H1 (cell line): ENCODE measurements around the gene UBE2M. TPM values are rescaled to one million over a fixed set of nuclear protein-coding genes. Genes with fewer than 3 reads are reported as not detected.
A peak's percentile ranks its signal among the peaks of the same experiment; 100 is the strongest.

Experiments
- CTCF ChIA-PET: fragments of 300-600 bp; sonication (Branson Sonifier 250); formaldehyde crosslinking; loops from one replicate; lab custom pipeline; 2021; ENCODE audit not compliant: partially characterized antibody; lab: Charles Lee
- POLR2A ChIA-PET: fragments of 300-600 bp; sonication (Branson Sonifier 250); formaldehyde crosslinking; loops from one replicate; lab custom pipeline; 2021; ENCODE audit warnings: inconsistent platforms; ENCODE audit not compliant: partially characterized antibody; lab: Charles Lee
- DNase-seq, 2 experiments: peaks; one replicate each; pipeline versions ENCODE4 v3.0.0 to v3.0.0-alpha.2; 2010 to 2022; ENCODE audit warnings: low spot score in 2 of 2, low read depth in 1 of 2, mixed read lengths in 1 of 2
- FAIRE-seq: peaks from 2 replicates; lab custom pipeline; 2011; peaks lifted over from hg19 to GRCh38; lab: Jason Lieb, UNC
- H2AFZ ChIP-seq: 2 replicates; pipeline ENCODE4 v1.8.1; 2012; ENCODE audit warnings: low read length, inconsistent platforms
- H2AK5ac ChIP-seq: 2 replicates; pipeline ENCODE4 v1.6.1; 2013; ENCODE audit warnings: low read depth, low read length
- H2BK120ac ChIP-seq: replicated peaks from 2 replicates; pipeline ENCODE3; 2013; ENCODE audit warnings: low read depth, low read length, inconsistent platforms
- H2BK12ac ChIP-seq: 2 replicates; pipeline ENCODE4 v1.6.1; 2013; ENCODE audit warnings: low read depth, low read length
- H2BK15ac ChIP-seq: 2 replicates; pipeline ENCODE4 v1.6.1; 2013; ENCODE audit warnings: low read length
- H2BK20ac ChIP-seq: 2 replicates; pipeline ENCODE4 v1.6.1; 2013; ENCODE audit warnings: low read length
- H2BK5ac ChIP-seq: 2 replicates; pipeline ENCODE4 v1.6.1; 2013; ENCODE audit warnings: low read depth, low read length
- H3K14ac ChIP-seq: 2 replicates; pipeline ENCODE4 v1.6.1; 2013; ENCODE audit warnings: inconsistent platforms; ENCODE audit not compliant: insufficient read length
- H3K18ac ChIP-seq: 2 replicates; pipeline ENCODE4 v1.6.1; 2013; ENCODE audit warnings: low read length; ENCODE audit errors: extremely low read depth
- H3K23ac ChIP-seq: 2 replicates; pipeline ENCODE4 v1.6.1; 2013; ENCODE audit warnings: inconsistent platforms; ENCODE audit not compliant: insufficient read length
- H3K23me2 ChIP-seq: 2 replicates; pipeline ENCODE4 v1.6.1; 2013; ENCODE audit warnings: low read depth, low read length
- H3K27ac ChIP-seq: 2 replicates; pipeline ENCODE4 v1.6.1; 2011; ENCODE audit warnings: low read depth, low read length, inconsistent platforms
- H3K27me3 ChIP-seq, 4 experiments: replicated peaks in 1 of 4; 1 replicate in 1 of 4; 2 replicates in 3 of 4; pipeline versions ENCODE4 v1.6.1 to v1.8.1; 2011 to 2013; ENCODE audit warnings: low read length in 3 of 4, mild to moderate bottlenecking in 3 of 4, inconsistent platforms in 2 of 4, mixed read lengths in 2 of 4, moderate library complexity in 1 of 4; ENCODE audit not compliant: control insufficient read depth in 3 of 4, insufficient read depth in 3 of 4; ENCODE audit errors: extremely low read depth in 1 of 4
- H3K36me3 ChIP-seq, 4 experiments: 2 replicates each; pipeline versions ENCODE4 v1.6.1 to v1.8.1; 2011 to 2013; ENCODE audit warnings: mild to moderate bottlenecking in 4 of 4, low read length in 3 of 4, moderate library complexity in 2 of 4, control low read depth in 1 of 4, inconsistent platforms in 1 of 4; ENCODE audit not compliant: insufficient read depth in 4 of 4, control insufficient read depth in 2 of 4
- H3K4ac ChIP-seq: replicated peaks from 2 replicates; pipeline ENCODE3; 2013; ENCODE audit warnings: low read length, low read depth, mixed read lengths, inconsistent platforms; ENCODE audit not compliant: insufficient read length
- H3K4me1 ChIP-seq, 4 experiments: replicated peaks in 1 of 4; 1 replicate in 1 of 4; 2 replicates in 3 of 4; pipeline versions ENCODE4 v1.6.1 to v1.8.1; 2011 to 2013; ENCODE audit warnings: low read length in 3 of 4, inconsistent platforms in 2 of 4, mixed read lengths in 1 of 4; ENCODE audit not compliant: insufficient read depth in 4 of 4, control insufficient read depth in 3 of 4
- H3K4me2 ChIP-seq, 2 experiments: 2 replicates each; pipeline versions ENCODE4 v1.6.1 to v1.8.1; 2011 to 2013; ENCODE audit warnings: low read depth in 2 of 2, low read length in 2 of 2, control low read depth in 1 of 2, inconsistent platforms in 1 of 2, mild to moderate bottlenecking in 1 of 2; ENCODE audit not compliant: insufficient read depth in 1 of 2
- H3K4me3 ChIP-seq, 4 experiments: fragments of 200-600, 300-600 bp in 1 of 4; sonication (generic), shearing (Covaris generic), sonication (Bioruptor Twin) in 1 of 4; 2 replicates each; pipeline versions ENCODE4 v1.5.1 to v1.8.1; 2011 to 2016; ENCODE audit warnings: low read length in 4 of 4, low read depth in 3 of 4, control low read depth in 2 of 4, inconsistent platforms in 2 of 4, mild to moderate bottlenecking in 2 of 4, mixed read lengths in 1 of 4, moderate library complexity in 1 of 4; ENCODE audit not compliant: insufficient read depth in 2 of 4; ENCODE audit errors: extremely low read depth in 1 of 4
- H3K56ac ChIP-seq: replicated peaks from 2 replicates; pipeline ENCODE3; 2013; ENCODE audit warnings: low read depth, mild to moderate bottlenecking, mixed read lengths, low read length, inconsistent platforms; ENCODE audit not compliant: insufficient read length
- H3K79me1 ChIP-seq: 2 replicates; pipeline ENCODE4 v1.6.1; 2013; ENCODE audit warnings: low read depth, low read length, control low read depth
- H3K79me2 ChIP-seq, 2 experiments: 2 replicates each; pipeline versions ENCODE4 v1.6.1 to v1.8.1; 2012 to 2013; ENCODE audit warnings: low read length in 2 of 2, mild to moderate bottlenecking in 2 of 2, inconsistent platforms in 1 of 2; ENCODE audit not compliant: insufficient read depth in 2 of 2, control insufficient read depth in 1 of 2
- H3K9ac ChIP-seq, 4 experiments: replicated peaks in 1 of 4; 1 replicate in 1 of 4; 2 replicates in 3 of 4; pipeline versions ENCODE4 v1.6.1 to v1.8.1; 2011 to 2013; ENCODE audit warnings: low read depth in 3 of 4, low read length in 3 of 4, control low read depth in 2 of 4, mild to moderate bottlenecking in 2 of 4, moderate library complexity in 2 of 4, inconsistent platforms in 1 of 4; ENCODE audit errors: extremely low read depth in 1 of 4
- H3K9me3 ChIP-seq, 2 experiments: 2 replicates each; pipeline versions ENCODE4 v1.6.1 to v1.8.1; 2012 to 2013; ENCODE audit warnings: mild to moderate bottlenecking in 2 of 2, moderate library complexity in 2 of 2, control low read depth in 1 of 2, inconsistent platforms in 1 of 2, low read depth in 1 of 2, low read length in 1 of 2, mixed read lengths in 1 of 2; ENCODE audit not compliant: insufficient read depth in 2 of 2
- H4K20me1 ChIP-seq, 2 experiments: replicated peaks in 1 of 2; 2 replicates each; pipeline versions ENCODE3 to v1.8.1; 2011 to 2013; ENCODE audit warnings: inconsistent platforms in 2 of 2, low read length in 2 of 2, mild to moderate bottlenecking in 1 of 2; ENCODE audit not compliant: insufficient read depth in 2 of 2, control insufficient read depth in 1 of 2
- H4K5ac ChIP-seq: 2 replicates; pipeline ENCODE4 v1.6.1; 2013; ENCODE audit warnings: low read length, low read depth, mixed read lengths, inconsistent platforms; ENCODE audit not compliant: insufficient read length
- H4K8ac ChIP-seq: 2 replicates; pipeline ENCODE4 v1.8.0; 2013; ENCODE audit warnings: mild to moderate bottlenecking, moderate library complexity, low read length, inconsistent platforms; ENCODE audit not compliant: insufficient read depth; ENCODE audit errors: extremely low read depth
- H4K91ac ChIP-seq: replicated peaks from 2 replicates; pipeline ENCODE3; 2013; ENCODE audit warnings: low read length, mixed read lengths, inconsistent platforms; ENCODE audit not compliant: insufficient read length
- MAX ChIP-seq: IDR thresholded peaks from 2 replicates; pipeline ENCODE4 v1.6.1; 2012; ENCODE audit warnings: inconsistent platforms
- WGBS, 2 experiments: shearing (Covaris generic) in 1 of 2; methylation state at CpG; one replicate each; pipeline versions ENCODE4 v1.1.6 to v1.1.7; 2013 to 2015; ENCODE audit warnings: low lambda C conversion rate in 2 of 2, mixed read lengths in 2 of 2, inconsistent platforms in 1 of 2, low coverage in 1 of 2, missing lambda C conversion rate in 1 of 2; ENCODE audit not compliant: insufficient replicate concordance in 2 of 2, insufficient coverage in 1 of 2, insufficient read length in 1 of 2; ENCODE audit errors: extremely low coverage in 1 of 2, missing lambda C conversion rate in 1 of 2; 5-methylcytosine and 5-hydroxymethylcytosine counted together
- polyA plus RNA-seq, 7 experiments: library from polyadenylated mRNA; depleted of rRNA in 3 of 7; stranded (reverse) in 5 of 7; unstranded in 2 of 7; fragments of >200 nt in 5 of 7; fragments of 200-250 nt in 2 of 7; gene quantifications; 1 replicate in 5 of 7; 2 replicates in 1 of 7; 4 replicates in 1 of 7; pipeline versions ENCODE4 v1.2.1 to v1.2.3, GENCODE V29; 2011 to 2013; ENCODE audit warnings: missing spikeins in 2 of 7, mixed read lengths in 2 of 7
- total RNA-seq: library from RNA; stranded (reverse); fragmentation: NEBNext Ultra II Directional; extraction: Animal tissue kit (Norgen Biotek cat#: 25700); gene quantifications from 2 replicates; pipeline ENCODE4 v1.2.1, GENCODE V29; 2021

Gene UBE2M
- total and polyA plus RNA-seq, 2 of the 8 experiments (the other 6 are each of a cell fraction or from before 2014, with no cell fraction given), result 93.8 to 114 TPM

GRCh38 chr19:58563823-58564222 is 5.4 kb upstream of the UBE2M start:
- Histone ChIP-seq H4K8ac (no peak overlapping the region), H3K18ac (no peak overlapping the region), H2BK20ac (0 out of 2 replicates have a peak overlapping the region, but pooled peaks have one; percentile 10), H2AFZ (no peak overlapping the region), H3K9me3 (no peaks in the 10 kb centered on the region), H3K27ac (no peak overlapping the region), H3K4me3 (0 out of 8 replicates have a peak overlapping the region, but pooled peaks of 1 of the 4 experiments have one; percentile 55), H3K23me2 (peaks cover 19% of the 10 kb centered on the region), H3K23ac (no peak overlapping the region), H2BK5ac (no peak overlapping the region), H3K4ac (peak overlapping the region; percentile 71), H4K5ac (no peak overlapping the region), H3K4me2 (peak overlapping the region; percentile 69 to 86; a peak in 1 of 4 replicates), H3K79me2 (no peaks in the 10 kb centered on the region), H2AK5ac (no peak overlapping the region), H2BK120ac (no peak overlapping the region), H3K56ac (no peak overlapping the region), H3K14ac (no peak overlapping the region), H3K79me1 (no peaks in the 10 kb centered on the region; the same call in 1 of the 2 replicates), H3K9ac (no peak overlapping the region), H2BK12ac (no peak overlapping the region), H2BK15ac (no peak overlapping the region), H3K4me1 (peaks cover 0 to 28% (median 11%) of the 10 kb centered on the region in 4 experiments; a peak in 6 of 7 replicates), H4K91ac (no peak overlapping the region), H3K36me3 (peaks cover 0 to 3% (median 1%) of the 10 kb centered on the region in 4 experiments; a peak in 3 of 8 replicates), H3K27me3 (peaks cover 0 to 16% (median 6%) of the 10 kb centered on the region in 4 experiments; a peak in 4 of 7 replicates), H4K20me1 (peaks cover 0 to 2% of the 10 kb centered on the region in 2 experiments)
- DNase-seq (no peak), FAIRE-seq (no peak)
- 89% methylated on average over 6 of the region's 6 CpGs; no CpG with 5 or more reads in 1 of the 2 experiments for WGBS, 2 experiments
- TF ChIP-seq MAX, result no peak
- POLR2A ChIA-PET, result interaction anchor here (0.9 to 17.2 kb wide), 4 partner anchors 14 to 45 kb away, joined by 4 to 434 read pairs (median 96); partner anchors contain the start of genes CHMP2A, SLC27A5, TRIM28 and ZBTB45
- CTCF ChIA-PET, result interaction anchor here (0.9 to 7.3 kb wide), 4 partner anchors 17 to 44 kb away, joined by 3 to 35 read pairs (median 8); partner anchors contain the start of gene ZBTB45
